Measurements from ENCODE around the gene SMG7. TPM values are rescaled to one million over a fixed set of nuclear protein-coding genes. Genes with fewer than 3 reads are reported as not detected.

The SMG7 gene, protein sequence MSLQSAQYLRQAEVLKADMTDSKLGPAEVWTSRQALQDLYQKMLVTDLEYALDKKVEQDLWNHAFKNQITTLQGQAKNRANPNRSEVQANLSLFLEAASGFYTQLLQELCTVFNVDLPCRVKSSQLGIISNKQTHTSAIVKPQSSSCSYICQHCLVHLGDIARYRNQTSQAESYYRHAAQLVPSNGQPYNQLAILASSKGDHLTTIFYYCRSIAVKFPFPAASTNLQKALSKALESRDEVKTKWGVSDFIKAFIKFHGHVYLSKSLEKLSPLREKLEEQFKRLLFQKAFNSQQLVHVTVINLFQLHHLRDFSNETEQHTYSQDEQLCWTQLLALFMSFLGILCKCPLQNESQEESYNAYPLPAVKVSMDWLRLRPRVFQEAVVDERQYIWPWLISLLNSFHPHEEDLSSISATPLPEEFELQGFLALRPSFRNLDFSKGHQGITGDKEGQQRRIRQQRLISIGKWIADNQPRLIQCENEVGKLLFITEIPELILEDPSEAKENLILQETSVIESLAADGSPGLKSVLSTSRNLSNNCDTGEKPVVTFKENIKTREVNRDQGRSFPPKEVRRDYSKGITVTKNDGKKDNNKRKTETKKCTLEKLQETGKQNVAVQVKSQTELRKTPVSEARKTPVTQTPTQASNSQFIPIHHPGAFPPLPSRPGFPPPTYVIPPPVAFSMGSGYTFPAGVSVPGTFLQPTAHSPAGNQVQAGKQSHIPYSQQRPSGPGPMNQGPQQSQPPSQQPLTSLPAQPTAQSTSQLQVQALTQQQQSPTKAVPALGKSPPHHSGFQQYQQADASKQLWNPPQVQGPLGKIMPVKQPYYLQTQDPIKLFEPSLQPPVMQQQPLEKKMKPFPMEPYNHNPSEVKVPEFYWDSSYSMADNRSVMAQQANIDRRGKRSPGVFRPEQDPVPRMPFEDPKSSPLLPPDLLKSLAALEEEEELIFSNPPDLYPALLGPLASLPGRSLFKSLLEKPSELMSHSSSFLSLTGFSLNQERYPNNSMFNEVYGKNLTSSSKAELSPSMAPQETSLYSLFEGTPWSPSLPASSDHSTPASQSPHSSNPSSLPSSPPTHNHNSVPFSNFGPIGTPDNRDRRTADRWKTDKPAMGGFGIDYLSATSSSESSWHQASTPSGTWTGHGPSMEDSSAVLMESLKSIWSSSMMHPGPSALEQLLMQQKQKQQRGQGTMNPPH
- total RNA-seq, result 6.0 and 23.2 TPM in 2 replicates

DNA sequence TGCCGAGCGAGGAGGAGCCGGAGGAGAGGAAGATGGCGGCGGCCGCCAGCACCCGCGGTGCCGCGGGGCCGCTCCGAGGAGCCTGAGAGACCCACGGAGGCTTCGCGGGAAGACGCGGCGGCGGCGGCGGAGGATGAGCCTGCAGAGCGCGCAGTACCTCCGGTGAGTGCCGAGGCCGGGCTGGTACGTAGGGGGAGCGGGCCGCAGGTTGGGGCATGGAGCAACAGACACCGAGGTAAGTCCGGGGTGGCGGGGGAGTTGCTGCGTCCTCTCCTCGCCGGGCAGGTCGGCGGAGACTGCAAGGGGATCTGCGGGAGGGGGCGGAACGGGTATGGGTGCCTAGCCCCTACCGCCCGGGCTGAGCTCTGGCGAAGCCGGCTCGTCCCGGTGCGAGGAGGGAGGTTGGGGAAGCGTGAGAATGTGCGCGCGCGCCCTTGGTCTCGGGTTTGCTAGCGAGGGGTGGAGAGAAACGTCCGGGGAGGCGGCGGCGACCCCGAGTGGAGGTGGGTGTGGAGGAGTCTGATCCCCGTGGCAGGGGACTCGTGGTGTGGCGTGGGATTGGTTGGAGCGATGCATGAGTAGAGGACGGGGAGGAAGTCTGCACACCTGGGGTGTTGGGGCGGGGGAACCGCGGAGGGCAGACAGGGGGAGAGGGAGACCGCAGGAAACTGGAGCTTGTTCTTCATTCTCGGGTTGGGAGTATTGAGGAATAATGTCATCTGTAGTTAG lies at the start of gene SMG7:
SMG7 (plus strand) TSS at position 12 of the 729 bp plus-strand sequence; CDS start at position 134, 122 bp downstream.

DNA sequence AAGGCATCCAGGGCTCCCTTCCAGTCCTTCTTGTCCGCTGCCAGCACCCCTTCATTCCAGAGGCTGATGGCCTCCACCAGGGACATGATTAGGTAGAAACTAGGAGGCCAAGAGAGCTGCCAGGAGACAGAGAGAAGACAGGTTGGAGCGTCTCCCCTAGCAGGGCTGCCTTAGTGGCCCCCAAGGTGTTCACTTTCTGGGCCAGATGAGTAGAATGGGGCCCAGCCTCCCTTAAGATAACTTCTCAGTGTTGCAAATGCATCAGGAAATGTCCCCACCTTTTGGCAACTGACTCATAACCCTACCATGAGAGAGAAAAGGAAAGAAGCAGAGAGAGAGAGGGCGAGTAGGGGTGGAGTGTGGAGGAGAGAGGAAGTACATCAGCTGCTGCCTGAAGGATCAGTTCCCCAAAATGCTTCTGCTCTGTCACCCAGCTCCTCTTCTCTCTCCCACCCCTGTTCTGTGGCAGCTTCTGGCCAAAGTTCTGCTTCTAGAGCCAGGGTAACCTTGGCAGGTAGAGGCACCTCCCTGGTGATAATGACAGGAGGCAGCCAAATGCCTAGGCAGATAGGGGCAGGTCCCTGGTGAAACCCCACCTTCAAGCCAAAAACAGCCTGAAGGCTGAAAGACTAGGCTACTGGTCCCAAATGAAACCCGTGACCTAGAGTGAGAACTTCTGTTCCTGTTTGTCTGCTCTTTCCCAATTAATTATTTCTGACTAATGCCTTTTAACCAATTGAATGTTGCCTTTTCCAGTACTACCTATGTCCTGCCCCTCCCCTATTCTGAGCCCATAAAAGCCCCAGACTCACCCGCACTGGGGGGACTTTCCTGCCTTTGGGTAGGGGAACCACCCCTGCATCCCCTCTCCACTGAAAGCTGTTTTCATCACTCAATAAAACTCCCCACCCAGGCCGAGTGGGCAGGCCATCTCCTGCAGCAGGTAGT lies 118.2 kb downstream of the SMG7 start, which contains the start of gene NCF2:
NCF2 (minus strand) TSS at position 216 of the 948 bp plus-strand sequence; CDS start at position 86, 130 bp downstream.

Other genes with a start within 250 kb of the SMG7 start
- 3.2 and 3.4 TPM in 2 replicates for gene NMNAT2, start 54.1 kb upstream of the SMG7 start, total RNA-seq
- gene NCF2, start 118.0 kb downstream of the SMG7 start, total RNA-seq, result not detected in 2 replicates
- 180 and 221 TPM in 2 replicates for gene ARPC5, start 163.3 kb downstream of the SMG7 start, total RNA-seq
- not detected in 2 replicates for gene APOBEC4, start 180.8 kb downstream of the SMG7 start, total RNA-seq